ENCODE measurements around the gene BRD4.

GRCh38 chr19:15323496-15324235 lies 8.7 kb downstream of the BRD4 start:
- no peak for TF ChIP-seq CTCF (IDR thresholded peaks at IDR 0.05; ENCODE audit: low read depth, low read length, poor library complexity, severe bottlenecking)
- TF ChIP-seq EZH2phosphoT487 (IDR thresholded peaks at IDR 0.05; ENCODE audit: borderline replicate concordance, low read length) = no peak

All from DOHH2 (cell line).